CD8-positive, alpha-beta memory T cell (primary cell): ENCODE results near the gene SMG7. TPM values are rescaled to one million over a fixed set of nuclear protein-coding genes. Genes with fewer than 3 reads are reported as not detected.

Source experiments
- CTCF ChIA-PET: fragments of 350-600 bp; sonication (Branson Sonifier 250); formaldehyde crosslinking; loops from one replicate; lab custom pipeline; 2021; ENCODE audit warnings: antibody characterized with exemption; lab: Charles Lee
- POLR2A ChIA-PET: fragments of 350-600 bp; sonication (Branson Sonifier 250); formaldehyde crosslinking; loops from one replicate; lab custom pipeline; 2021; ENCODE audit warnings: antibody characterized with exemption; lab: Charles Lee
- DNase-seq, 5 donors: peaks; one replicate each; pipeline versions ENCODE4 v3.0.0 to v3.0.0-alpha.2; 2020 to 2022; ENCODE audit warnings: mixed read lengths in 1 of 5
- H3K27ac ChIP-seq: one replicate; pipeline ENCODE4 v1.7.0; 2013; ENCODE audit warnings: low read depth, mild to moderate bottlenecking, low read length, moderate library complexity
- H3K27me3 ChIP-seq: 2 replicates; pipeline ENCODE4 v1.7.0; 2013; ENCODE audit warnings: low read length, mild to moderate bottlenecking; ENCODE audit not compliant: insufficient read depth, poor library complexity, severe bottlenecking
- H3K36me3 ChIP-seq: 2 replicates; pipeline ENCODE4 v1.7.0; 2013; ENCODE audit warnings: mild to moderate bottlenecking, low read length, moderate library complexity; ENCODE audit not compliant: insufficient read depth
- H3K4me1 ChIP-seq: 2 replicates; pipeline ENCODE4 v1.7.0; 2013; ENCODE audit warnings: mild to moderate bottlenecking, low read length, moderate library complexity; ENCODE audit not compliant: insufficient read depth
- H3K4me3 ChIP-seq: 2 replicates; pipeline ENCODE4 v1.7.0; 2013; ENCODE audit warnings: mild to moderate bottlenecking, low read length
- H3K9me3 ChIP-seq: 2 replicates; pipeline ENCODE4 v1.7.0; 2013; ENCODE audit warnings: mild to moderate bottlenecking, low read length
- H3K27ac Mint-ChIP-seq, 8 donors: one replicate each; pipeline ENCODE4 v1.8.0; 2020 to 2021; ENCODE audit warnings: mixed read lengths in 8 of 8, mild to moderate bottlenecking in 6 of 8, inconsistent platforms in 3 of 8, moderate library complexity in 3 of 8
- H3K27me3 Mint-ChIP-seq, 2 donors: one replicate each; pipeline ENCODE4 v1.8.0; 2020 to 2021; ENCODE audit warnings: mixed read lengths in 2 of 2, mild to moderate bottlenecking in 1 of 2, moderate library complexity in 1 of 2
- H3K36me3 Mint-ChIP-seq, 3 donors: one replicate each; pipeline ENCODE4 v1.8.0; 2020 to 2021; ENCODE audit warnings: mixed read lengths in 3 of 3, inconsistent platforms in 1 of 3, mild to moderate bottlenecking in 1 of 3
- H3K4me1 Mint-ChIP-seq, 3 donors: one replicate each; pipeline ENCODE4 v1.8.0; 2020 to 2021; ENCODE audit warnings: mixed read lengths in 3 of 3, inconsistent platforms in 1 of 3, mild to moderate bottlenecking in 1 of 3
- H3K4me3 Mint-ChIP-seq, 7 donors: one replicate each; pipeline ENCODE4 v1.8.0; 2020 to 2021; ENCODE audit warnings: mixed read lengths in 7 of 7, mild to moderate bottlenecking in 6 of 7, moderate library complexity in 4 of 7, inconsistent platforms in 2 of 7
- H3K9me3 Mint-ChIP-seq, 5 donors: one replicate each; pipeline ENCODE4 v1.8.0; 2020 to 2022; ENCODE audit warnings: mixed read lengths in 5 of 5, mild to moderate bottlenecking in 3 of 5, moderate library complexity in 2 of 5, inconsistent platforms in 1 of 5
- polyA plus RNA-seq: library from polyadenylated mRNA; unstranded; fragments of 300-500 nt; fragmentation: Illumina TruSeq; gene quantifications from one replicate; pipeline ENCODE4 v1.2.3, GENCODE V29; 2021
- total RNA-seq, 2 experiments: library from RNA; stranded (reverse); gene quantifications; one replicate each; pipeline ENCODE4 v1.2.3, GENCODE V29; 2021

The SMG7 gene
- total and polyA plus RNA-seq, 3 experiments from 2014 or later, result 30.5 to 74.7 (median 72.7) TPM

- Histone ChIP-seq H3K4me1 (no peaks in the 10 kb centered on the region), H3K27ac (no peak overlapping the region), H3K9me3 (no peaks in the 10 kb centered on the region), H3K4me3 (no peak overlapping the region), H3K36me3 (no peaks in the 10 kb centered on the region), H3K27me3 (no peaks in the 10 kb centered on the region)
- DNase-seq, result no peak
- peaks cover 0 to 3% (median 0%) of the 10 kb centered on the region in 5 donors for H3K9me3 Mint-ChIP-seq
- no peaks in the 10 kb centered on the region for H3K36me3 Mint-ChIP-seq
- H3K27me3 Mint-ChIP-seq, result peaks cover 12 to 40% of the 10 kb centered on the region in 2 donors
- H3K4me1 Mint-ChIP-seq, result no peaks in the 10 kb centered on the region
- POLR2A ChIA-PET, result no interaction called here
- H3K27ac Mint-ChIP-seq, result no peak overlapping the region
- no peak overlapping the region for H3K4me3 Mint-ChIP-seq
- CTCF ChIA-PET, result no interaction called here
Observed at GRCh38 chr1:183435497-183435896, 36.8 kb upstream of the SMG7 start.

DNA sequence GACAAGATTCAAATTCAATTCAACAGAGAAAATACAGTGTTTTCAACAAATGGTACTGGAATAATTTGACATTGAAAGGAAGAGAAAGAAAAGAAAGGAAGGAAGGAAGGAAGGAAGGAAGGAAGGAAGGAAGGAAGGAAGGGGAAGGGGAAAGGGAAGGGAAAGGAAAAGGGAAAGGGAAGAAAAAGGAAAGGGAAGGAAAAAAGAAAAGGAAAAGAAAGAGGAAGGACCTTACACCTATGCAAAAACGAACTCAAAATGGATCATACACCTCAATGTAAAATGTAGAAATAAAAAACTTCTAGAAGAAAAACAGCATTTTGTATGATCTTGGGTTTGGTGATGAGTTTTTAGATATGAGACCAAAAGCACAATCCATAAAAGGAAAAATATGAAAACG, 34.2 kb upstream of the SMG7 start:
- no peaks in the 10 kb centered on the region for H3K4me1 ChIP-seq
- Mint-ChIP-seq H3K36me3 (no peaks in the 10 kb centered on the region), H3K4me1 (no peaks in the 10 kb centered on the region), H3K27me3 (peaks cover 6 to 30% of the 10 kb centered on the region in 2 donors), H3K4me3 (no peak overlapping the region), H3K27ac (no peak overlapping the region), H3K9me3 (peaks cover 0 to 3% (median 0%) of the 10 kb centered on the region in 5 donors)
- H3K27ac ChIP-seq, result no peak overlapping the region
- no peaks in the 10 kb centered on the region for H3K27me3 ChIP-seq
- POLR2A ChIA-PET, result no interaction called here
- no peaks in the 10 kb centered on the region for H3K36me3 ChIP-seq
- CTCF ChIA-PET, result no interaction called here
- no peak overlapping the region for H3K4me3 ChIP-seq
- H3K9me3 ChIP-seq, result no peaks in the 10 kb centered on the region
- no peak for DNase-seq

GRCh38 chr1:183443011-183443410, 29.3 kb upstream of the SMG7 start:
- H3K9me3 Mint-ChIP-seq, result peaks cover 0 to under 1% (median 0%) of the 10 kb centered on the region in 5 donors
- peaks cover 4 to 11% of the 10 kb centered on the region in 2 donors for H3K27me3 Mint-ChIP-seq
- H3K9me3 ChIP-seq, result no peaks in the 10 kb centered on the region
- no peak for DNase-seq
- no peaks in the 10 kb centered on the region for H3K36me3 ChIP-seq
- H3K27ac ChIP-seq, result no peak overlapping the region
- H3K4me3 Mint-ChIP-seq, result no peak overlapping the region
- no peak overlapping the region for H3K27ac Mint-ChIP-seq
- no peaks in the 10 kb centered on the region for H3K4me1 ChIP-seq
- ChIA-PET POLR2A (no interaction called here), CTCF (no interaction called here)
- no peaks in the 10 kb centered on the region for H3K36me3 Mint-ChIP-seq
- H3K4me3 ChIP-seq, result no peak overlapping the region
- no peaks in the 10 kb centered on the region for H3K4me1 Mint-ChIP-seq
- H3K27me3 ChIP-seq, result no peaks in the 10 kb centered on the region

- Mint-ChIP-seq H3K36me3 (no peaks in the 10 kb centered on the region), H3K27ac (no peak overlapping the region), H3K4me1 (no peaks in the 10 kb centered on the region), H3K4me3 (no peak overlapping the region), H3K27me3 (peaks cover 4 to 11% of the 10 kb centered on the region in 2 donors), H3K9me3 (no peaks in the 10 kb centered on the region)
- ChIA-PET POLR2A (no interaction called here), CTCF (no interaction called here)
- Histone ChIP-seq H3K27me3 (no peaks in the 10 kb centered on the region), H3K4me1 (no peaks in the 10 kb centered on the region), H3K27ac (no peak overlapping the region), H3K4me3 (no peak overlapping the region), H3K36me3 (no peaks in the 10 kb centered on the region), H3K9me3 (no peaks in the 10 kb centered on the region)
- DNase-seq, result no peak
Observed at GRCh38 chr1:183443466-183443865, 28.8 kb upstream of the SMG7 start.

- H3K36me3 ChIP-seq, result no peaks in the 10 kb centered on the region
- no peaks in the 10 kb centered on the region for H3K36me3 Mint-ChIP-seq
- ChIA-PET CTCF (no interaction called here), POLR2A (no interaction called here)
- no peak overlapping the region for H3K27ac ChIP-seq
- H3K4me1 Mint-ChIP-seq, result no peaks in the 10 kb centered on the region
- H3K9me3 Mint-ChIP-seq, result no peaks in the 10 kb centered on the region
- H3K4me3 Mint-ChIP-seq, result no peak overlapping the region
- H3K9me3 ChIP-seq, result no peaks in the 10 kb centered on the region
- H3K4me3 ChIP-seq, result no peak overlapping the region
- H3K27ac Mint-ChIP-seq, result no peak overlapping the region
- H3K27me3 Mint-ChIP-seq, result peaks cover 4 to 8% of the 10 kb centered on the region in 2 donors
- H3K27me3 ChIP-seq, result no peaks in the 10 kb centered on the region
- DNase-seq, result no peak
- H3K4me1 ChIP-seq, result no peaks in the 10 kb centered on the region
Observed at GRCh38 chr1:183444243-183444642, 28.1 kb upstream of the SMG7 start.

DNA sequence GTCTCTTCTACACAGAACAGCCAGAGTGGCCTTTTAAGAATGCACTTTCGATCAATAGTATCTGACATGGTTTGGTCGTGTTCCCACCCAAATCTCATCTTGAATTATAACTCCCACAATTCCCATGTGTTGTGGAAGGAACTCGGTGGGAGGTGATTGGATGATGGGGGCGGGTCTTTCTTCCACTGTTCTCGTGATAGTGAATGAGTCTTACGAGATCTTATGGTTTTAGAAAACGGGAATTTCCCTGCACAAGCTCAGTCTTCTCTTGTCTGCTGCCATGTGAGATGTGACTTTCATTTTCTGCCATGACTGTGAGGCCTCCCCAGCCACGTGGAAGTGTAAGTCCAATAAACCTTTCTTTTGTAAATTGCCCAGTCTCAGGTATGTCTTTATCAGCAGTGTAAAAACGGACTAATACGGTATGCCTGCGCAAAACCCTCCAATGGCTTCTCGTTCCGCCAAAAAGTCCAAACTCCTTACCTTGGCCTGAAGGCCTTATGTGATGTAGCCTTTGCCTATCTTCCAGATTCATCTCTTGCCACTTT, 23.0 kb upstream of the SMG7 start:
- Histone ChIP-seq H3K27me3 (no peaks in the 10 kb centered on the region), H3K4me3 (no peak overlapping the region), H3K4me1 (no peaks in the 10 kb centered on the region), H3K27ac (no peak overlapping the region), H3K9me3 (no peaks in the 10 kb centered on the region), H3K36me3 (no peaks in the 10 kb centered on the region)
- no peak overlapping the region for H3K4me3 Mint-ChIP-seq
- POLR2A ChIA-PET, result no interaction called here
- H3K27me3 Mint-ChIP-seq, result peaks cover 3 to 9% of the 10 kb centered on the region in 2 donors
- CTCF ChIA-PET, result no interaction called here
- no peaks in the 10 kb centered on the region for H3K36me3 Mint-ChIP-seq
- H3K27ac Mint-ChIP-seq, result no peak overlapping the region
- no peak for DNase-seq
- H3K9me3 Mint-ChIP-seq, result no peaks in the 10 kb centered on the region
- H3K4me1 Mint-ChIP-seq, result no peaks in the 10 kb centered on the region

- Mint-ChIP-seq H3K4me3 (no peak overlapping the region), H3K4me1 (no peaks in the 10 kb centered on the region), H3K27me3 (peaks cover 11 to 17% of the 10 kb centered on the region in 2 donors), H3K9me3 (no peaks in the 10 kb centered on the region), H3K27ac (no peak overlapping the region), H3K36me3 (no peaks in the 10 kb centered on the region)
- Histone ChIP-seq H3K27me3 (no peaks in the 10 kb centered on the region), H3K9me3 (no peaks in the 10 kb centered on the region), H3K4me1 (no peaks in the 10 kb centered on the region), H3K27ac (no peak overlapping the region), H3K36me3 (no peaks in the 10 kb centered on the region), H3K4me3 (no peak overlapping the region)
- ChIA-PET POLR2A (no interaction called here), CTCF (no interaction called here)
- DNase-seq, result no peak
Observed at GRCh38 chr1:183450093-183450492, 22.2 kb upstream of the SMG7 start.

GRCh38 chr1:183454377-183454776, 17.9 kb upstream of the SMG7 start:
- Mint-ChIP-seq H3K4me1 (no peaks in the 10 kb centered on the region), H3K27ac (no peak overlapping the region), H3K4me3 (no peak overlapping the region), H3K27me3 (peaks cover 23 to 49% of the 10 kb centered on the region in 2 donors), H3K9me3 (no peaks in the 10 kb centered on the region), H3K36me3 (no peaks in the 10 kb centered on the region)
- POLR2A ChIA-PET, result no interaction called here
- H3K27me3 ChIP-seq, result no peaks in the 10 kb centered on the region
- no peaks in the 10 kb centered on the region for H3K9me3 ChIP-seq
- H3K4me1 ChIP-seq, result no peaks in the 10 kb centered on the region
- no peaks in the 10 kb centered on the region for H3K36me3 ChIP-seq
- no peak for DNase-seq
- H3K4me3 ChIP-seq, result no peak overlapping the region
- CTCF ChIA-PET, result no interaction called here
- H3K27ac ChIP-seq, result no peak overlapping the region
